Iris pigment epithelial cell (primary cell): Measurements from ENCODE around the gene CDCA7.
"Not testable (repeated sequence)": the region's sequence is repeated elsewhere in the genome, so short reads cannot be mapped to it uniquely, and the experiment has no call there.

Experiments
- DNase-seq: peaks from one replicate; pipeline ENCODE4 v3.0.0-alpha.2; 2011; ENCODE audit warnings: low read depth

CDCA7 gene

GRCh38 chr2:173354582-173355131, at the start of gene CDCA7:
Gene CDCA7, plus strand, starts transcription at chr2:173354872. Its CDS starts 92 bp downstream, at chr2:173354964.
- DNase-seq, result peak; percentile 51

DNA sequence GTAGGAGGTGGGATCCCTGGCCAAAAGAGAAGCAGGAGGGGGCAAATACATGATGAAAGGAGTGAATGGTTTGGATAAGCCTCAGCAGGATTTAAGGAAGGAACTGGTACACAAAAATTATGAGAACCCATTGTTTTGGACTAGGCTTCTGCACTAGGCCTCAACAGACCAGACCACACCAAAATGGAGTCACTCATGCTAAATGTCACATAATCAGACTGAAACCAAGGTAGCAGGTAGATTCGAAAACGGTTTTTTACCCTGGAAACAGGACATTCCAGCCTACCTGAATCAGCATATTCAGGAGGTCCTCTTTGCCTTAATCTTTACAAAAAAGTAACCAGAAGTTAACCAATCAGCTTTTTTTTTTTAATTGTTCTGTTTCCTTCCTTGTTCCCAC, 49.4 kb upstream of the CDCA7 start:
- DNase-seq, result no peak

DNA sequence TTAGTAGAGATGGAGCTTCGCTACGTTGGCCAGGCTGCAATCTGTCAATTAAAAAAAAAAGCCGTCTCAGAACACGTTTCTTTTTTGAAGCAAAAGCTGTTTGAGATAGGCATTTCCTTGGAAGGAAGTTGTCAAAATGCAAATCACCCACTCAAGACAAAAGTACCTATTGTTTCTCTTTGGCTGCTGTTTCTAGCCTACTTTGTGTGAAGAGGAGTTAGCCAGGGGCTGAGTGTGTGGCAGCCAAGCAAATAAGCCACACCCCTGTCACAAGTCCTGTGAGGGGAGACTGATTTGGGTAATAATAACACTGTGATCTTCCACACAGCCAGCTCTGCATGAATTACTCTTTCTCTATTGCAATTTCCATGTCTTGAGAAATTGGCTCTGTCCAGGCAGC, 47.4 kb upstream of the CDCA7 start:
- DNase-seq, result no peak

DNA sequence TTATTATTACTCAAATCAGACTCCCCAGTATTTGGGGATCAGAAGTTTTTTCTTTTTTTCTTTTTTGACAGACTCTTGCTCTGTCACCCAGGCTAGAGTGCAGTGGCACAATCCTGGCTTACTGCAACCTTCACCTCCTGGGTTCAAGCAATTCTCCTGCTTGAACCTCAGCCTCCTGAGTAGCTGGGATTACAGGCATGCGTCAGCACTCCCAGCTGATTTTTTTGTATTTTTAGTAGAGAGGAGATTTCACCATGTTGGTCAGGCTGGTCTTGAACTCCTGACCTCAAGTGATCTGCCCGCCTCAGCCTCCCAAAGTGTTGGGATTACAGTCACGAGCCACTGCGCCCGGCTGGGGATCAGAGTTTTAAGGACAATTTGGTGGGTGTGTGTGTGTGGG, 45.3 kb upstream of the CDCA7 start:
- DNase-seq, result not testable (repeated sequence)

- DNase-seq, result no peak
Measured at GRCh38 chr2:173311844-173312606, 42.6 kb upstream of the CDCA7 start.

- DNase-seq, result peak; percentile 7
Measured at GRCh38 chr2:173323371-173323770, 31.3 kb upstream of the CDCA7 start.

DNA sequence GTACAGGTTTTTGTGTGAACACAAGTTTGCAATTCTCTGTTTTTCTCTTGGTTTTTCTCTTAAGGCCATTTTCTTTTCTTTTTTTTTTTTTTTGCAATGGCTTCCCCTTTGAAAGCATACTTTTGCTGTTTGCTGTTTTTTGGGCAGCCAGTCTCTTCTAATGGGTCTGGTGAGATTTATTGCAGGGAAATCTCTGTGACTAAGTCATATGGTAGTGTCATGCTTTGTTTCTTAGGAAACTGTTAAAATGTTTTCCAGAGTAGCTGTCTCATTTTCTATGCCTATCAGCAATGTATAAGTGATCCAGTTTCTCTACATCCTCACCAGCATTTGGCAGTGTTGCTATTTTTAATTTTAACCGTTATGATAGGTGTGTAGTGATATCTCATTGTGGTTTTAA, 27.9 kb upstream of the CDCA7 start:
- DNase-seq, result no peak

- no peak for DNase-seq
Measured at GRCh38 chr2:173327421-173327820, 27.3 kb upstream of the CDCA7 start.

DNA sequence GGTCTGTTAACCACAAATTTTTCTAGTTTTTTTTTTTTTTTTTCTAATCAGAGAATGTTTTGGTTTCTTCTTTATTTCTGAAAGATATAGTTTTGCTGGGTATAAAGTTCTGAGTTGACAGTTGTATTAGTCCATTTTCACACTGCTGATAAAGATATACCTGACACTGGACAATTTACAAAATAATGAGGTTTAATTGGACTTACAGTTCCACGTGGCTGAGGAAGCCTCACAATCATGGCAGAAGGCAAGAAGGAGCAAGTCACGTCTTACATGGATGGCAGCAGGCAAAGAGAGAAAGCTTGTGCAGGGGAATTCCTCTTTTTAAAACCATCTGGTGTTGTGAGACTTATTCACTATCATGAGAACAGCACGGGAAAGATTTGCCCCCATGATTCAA, 21.7 kb upstream of the CDCA7 start:
- not testable (repeated sequence) for DNase-seq

- DNase-seq, result no peak
Measured at GRCh38 chr2:173339807-173340206, 14.9 kb upstream of the CDCA7 start.

GRCh38 chr2:173343921-173344320, 10.8 kb upstream of the CDCA7 start:
- no peak for DNase-seq

GRCh38 chr2:173346035-173346434, 8.6 kb upstream of the CDCA7 start:
- DNase-seq, result no peak

DNA sequence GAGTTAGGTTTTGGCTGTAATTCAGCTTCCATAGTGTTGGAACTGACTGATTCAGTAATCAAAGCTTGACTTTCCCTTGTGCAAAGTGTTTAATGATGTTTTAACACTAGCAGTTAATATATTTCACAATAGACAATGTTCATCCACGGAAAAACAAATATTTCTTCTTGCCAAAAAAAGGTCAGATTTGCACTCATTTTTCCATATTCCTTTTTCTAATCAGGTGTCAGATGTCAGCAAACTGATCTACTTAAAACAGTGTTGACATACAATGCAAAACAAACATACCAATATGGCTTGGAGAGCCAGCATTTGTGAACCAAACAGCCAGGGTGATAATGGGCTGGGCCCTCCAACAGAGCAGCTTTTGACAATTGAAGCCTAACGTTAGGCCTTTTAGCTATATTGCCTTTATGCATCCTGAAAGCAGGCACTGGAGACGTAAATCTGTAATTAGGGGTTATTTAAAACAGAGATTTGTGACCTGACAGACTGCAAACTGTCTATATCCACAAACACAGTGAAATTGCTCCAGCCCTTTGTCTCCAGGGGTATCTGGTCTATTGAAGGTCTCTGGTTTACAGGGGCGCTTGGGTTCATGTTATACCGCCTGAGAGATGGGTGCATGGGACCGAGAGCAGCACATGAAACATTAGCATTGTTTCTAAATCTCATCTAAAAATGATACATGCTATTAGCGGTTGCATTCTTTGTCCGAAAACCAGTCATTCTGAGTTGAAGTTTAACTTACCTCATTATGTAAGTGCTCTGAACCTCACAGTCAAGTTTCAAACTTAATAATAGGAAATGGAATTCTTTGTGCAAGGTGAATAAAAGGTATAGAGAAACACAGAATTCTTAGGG, 7.1 kb upstream of the CDCA7 start:
- DNase-seq, result no peak

DNA sequence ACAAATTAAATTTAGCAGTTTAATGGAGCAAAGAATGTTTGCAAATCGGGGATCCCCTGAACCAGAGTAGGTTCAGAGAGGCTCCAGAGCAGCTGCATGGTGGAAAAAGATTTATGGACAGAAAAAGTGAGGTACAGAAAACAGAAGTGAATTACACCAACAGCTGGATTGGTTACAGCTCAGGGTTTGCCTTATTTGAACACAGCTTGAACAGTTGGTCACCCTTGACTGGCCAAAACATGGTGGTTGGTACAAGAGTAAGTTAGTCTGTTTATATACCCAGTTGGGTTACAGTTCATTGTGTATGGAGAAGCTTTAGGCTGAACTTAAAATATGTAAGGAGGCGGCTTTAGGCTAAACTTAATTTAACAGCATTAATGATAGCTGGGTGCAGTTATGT, 5.4 kb upstream of the CDCA7 start:
- no peak for DNase-seq

GRCh38 chr2:173350383-173350782, 4.3 kb upstream of the CDCA7 start:
- no peak for DNase-seq

DNA sequence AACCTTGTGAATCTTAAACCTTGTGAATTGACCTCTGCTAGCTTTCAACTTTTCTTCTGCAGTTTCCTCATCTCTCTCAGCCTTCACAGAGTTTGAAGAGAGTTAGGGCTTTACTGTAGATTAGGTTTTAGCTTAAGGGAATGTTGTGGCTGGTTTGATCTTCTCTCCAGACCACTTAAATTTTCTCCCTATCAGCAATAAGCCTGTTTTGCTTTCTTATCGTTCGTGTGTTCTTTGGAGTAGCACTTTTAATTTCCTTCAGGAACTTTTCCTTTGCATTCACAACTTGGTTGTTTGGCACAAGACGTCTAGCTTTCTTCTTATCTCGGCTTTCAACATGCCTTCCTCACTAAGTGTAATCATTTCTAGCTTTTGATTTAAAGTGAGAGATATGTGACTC, 2.8 kb upstream of the CDCA7 start:
- DNase-seq, result no peak

- no peak for DNase-seq
Measured at GRCh38 chr2:173353556-173353955, 1.1 kb upstream of the CDCA7 start.

DNA sequence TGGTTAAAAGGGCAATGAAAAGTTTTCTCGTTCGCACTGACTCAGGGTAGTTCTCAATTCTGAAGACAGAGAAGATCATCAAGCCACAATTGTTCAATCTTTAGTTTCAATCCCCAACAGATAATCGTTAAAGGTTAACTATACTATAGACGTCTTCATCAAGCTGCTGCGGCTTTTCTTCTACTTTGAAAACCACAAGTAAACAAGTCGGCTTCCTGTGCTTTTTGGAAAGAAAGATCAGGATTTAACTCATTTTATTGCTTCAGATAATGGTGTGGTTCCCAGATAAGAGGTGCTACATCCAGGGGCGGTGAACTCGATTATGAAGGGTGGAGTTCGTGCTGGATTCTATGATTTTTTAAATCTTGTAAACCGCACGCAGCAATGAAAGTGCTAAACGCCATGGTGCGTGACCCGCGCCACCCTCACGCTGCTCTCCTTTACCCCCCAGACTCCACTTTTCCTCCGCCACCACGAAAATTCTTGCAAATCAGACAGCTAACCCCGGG, 545 bp upstream of the CDCA7 start:
- DNase-seq, result peak; percentile 7

GRCh38 chr2:173355132-173355865, 627 bp downstream of the CDCA7 start:
- peak; percentile 72 for DNase-seq

DNA sequence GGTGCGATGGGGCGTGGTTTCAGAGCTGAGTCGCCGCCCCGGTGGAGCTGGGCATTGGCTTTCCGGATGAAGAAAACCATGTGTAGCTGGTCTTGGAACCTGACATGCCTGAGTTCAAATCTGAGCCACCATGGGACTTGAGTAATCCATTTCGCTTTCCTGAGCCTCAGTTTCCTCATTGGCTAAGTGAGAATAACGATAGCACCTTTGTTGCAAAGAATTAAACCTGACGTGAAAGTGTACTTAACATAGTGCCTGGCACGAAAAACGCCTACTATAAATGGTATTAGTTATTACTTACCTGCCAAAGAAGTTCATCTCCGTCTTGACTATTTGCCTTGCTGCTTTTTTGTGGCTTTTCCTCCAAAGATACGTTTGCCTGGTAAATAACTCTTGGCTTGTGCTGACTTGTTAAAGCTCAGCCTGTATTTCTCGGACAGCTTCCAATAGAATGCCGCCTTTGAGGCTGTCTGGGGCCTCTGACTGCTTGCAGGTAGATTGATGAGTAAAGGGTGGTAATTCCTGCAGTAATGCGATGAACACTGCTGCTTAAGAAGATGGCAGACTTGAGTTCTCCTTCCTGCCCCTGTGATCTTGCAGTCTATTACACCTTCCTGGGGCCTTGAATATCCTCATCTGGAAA, 1.3 kb downstream of the CDCA7 start:
- DNase-seq, result peak; percentile 18

DNA sequence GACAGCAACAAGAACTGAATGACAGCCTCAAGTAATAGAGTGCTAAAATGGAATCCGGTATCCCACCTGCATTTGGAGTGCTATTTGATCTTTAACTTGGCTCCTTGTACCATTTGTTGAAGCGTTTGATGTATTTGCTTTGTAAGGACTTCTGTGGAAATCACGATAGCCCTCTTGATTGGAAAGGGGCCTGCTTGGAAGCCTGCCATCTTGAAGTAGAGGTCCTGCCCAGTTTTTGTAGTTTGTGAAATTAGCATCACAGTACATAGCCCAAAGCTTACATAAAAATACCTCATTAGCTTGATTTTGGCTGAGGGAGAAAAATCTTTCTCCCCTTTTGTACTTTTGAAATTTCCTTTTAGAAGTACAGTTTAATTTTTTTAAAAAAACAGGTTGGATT, 2.7 kb downstream of the CDCA7 start:
- DNase-seq, result no peak

DNA sequence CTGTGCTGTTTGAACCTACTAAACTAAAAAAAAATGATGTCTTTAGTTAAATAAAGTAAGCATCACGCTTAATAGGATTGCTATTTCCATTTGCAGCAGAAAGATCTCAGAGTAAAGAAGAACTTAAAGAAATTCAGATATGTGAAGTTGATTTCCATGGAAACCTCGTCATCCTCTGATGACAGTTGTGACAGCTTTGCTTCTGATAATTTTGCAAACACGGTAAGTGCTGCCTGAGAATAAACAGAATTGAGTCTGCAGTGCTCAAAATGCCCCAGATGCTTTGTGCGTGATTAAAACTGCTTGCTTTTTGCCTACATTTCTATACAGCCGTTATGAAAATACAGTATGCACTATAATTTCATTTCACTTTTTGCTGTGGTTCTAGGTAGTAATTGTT, 3.9 kb downstream of the CDCA7 start:
- DNase-seq, result no peak
